AG10803 (cell line): ENCODE data around the gene DIAPH3.

Experiments
- DNase-seq: peaks from one replicate; pipeline ENCODE4 v3.0.0; 2010; ENCODE audit warnings: low read depth
- H3K4me3 ChIP-seq: 2 replicates; pipeline ENCODE4 v1.5.1; 2011; ENCODE audit warnings: mild to moderate bottlenecking, low read length, control low read depth
- CTCF ChIP-seq: conservative IDR thresholded peaks from 2 replicates; pipeline ENCODE4 v1.5.1; 2011; ENCODE audit warnings: mild to moderate bottlenecking, low read length, control low read depth, inconsistent platforms

The DIAPH3 gene

GRCh38 chr13:59659981-59660380 is 503.7 kb downstream of the DIAPH3 start:
- TF ChIP-seq CTCF: no peak
- DNase-seq: no peak
- H3K4me3 ChIP-seq: no peak overlapping the region

- no peak overlapping the region for H3K4me3 ChIP-seq
- no peak for DNase-seq
- TF ChIP-seq CTCF: no peak
Measured at GRCh38 chr13:59658738-59659330, 504.9 kb downstream of the DIAPH3 start.

- no peak for DNase-seq
- H3K4me3 ChIP-seq: no peak overlapping the region
- no peak for TF ChIP-seq CTCF
Measured at GRCh38 chr13:59658027-59658737, 505.5 kb downstream of the DIAPH3 start.

- TF ChIP-seq CTCF: no peak
- H3K4me3 ChIP-seq: no peak overlapping the region
- DNase-seq: no peak
Measured at GRCh38 chr13:59653916-59654315, 509.8 kb downstream of the DIAPH3 start.

GRCh38 chr13:59651479-59651878 is 512.2 kb downstream of the DIAPH3 start:
- H3K4me3 ChIP-seq: no peak overlapping the region
- TF ChIP-seq CTCF: no peak
- no peak for DNase-seq

- no peak for DNase-seq
- no peak overlapping the region for H3K4me3 ChIP-seq
- TF ChIP-seq CTCF: no peak
Measured at GRCh38 chr13:59643906-59644626, 519.7 kb downstream of the DIAPH3 start.
